IgD-negative memory B cell (primary cell): Measurements from ENCODE around the gene MIX23. TPM values are rescaled to one million over a fixed set of nuclear protein-coding genes. Genes with fewer than 3 reads are reported as not detected.
A peak's percentile ranks its signal among the peaks of the same experiment; 100 is the strongest.

Experiments
- H3K27ac Mint-ChIP-seq, 3 donors: one replicate each; pipeline ENCODE4 v1.8.0; 2020 to 2022; ENCODE audit warnings: mild to moderate bottlenecking in 3 of 3, mixed read lengths in 3 of 3, moderate library complexity in 1 of 3
- H3K27me3 Mint-ChIP-seq: one replicate; pipeline ENCODE4 v1.8.0; 2021; ENCODE audit warnings: mixed read lengths
- H3K36me3 Mint-ChIP-seq: one replicate; pipeline ENCODE4 v1.8.0; 2020; ENCODE audit warnings: mild to moderate bottlenecking, mixed read lengths
- H3K4me1 Mint-ChIP-seq, 3 donors: one replicate each; pipeline ENCODE4 v1.8.0; 2020 to 2022; ENCODE audit warnings: mixed read lengths in 3 of 3, mild to moderate bottlenecking in 1 of 3
- H3K4me3 Mint-ChIP-seq, 4 donors: one replicate each; pipeline ENCODE4 v1.8.0; 2020 to 2022; ENCODE audit warnings: mild to moderate bottlenecking in 4 of 4, mixed read lengths in 4 of 4, moderate library complexity in 3 of 4
- H3K9me3 Mint-ChIP-seq, 3 donors: one replicate each; pipeline ENCODE4 v1.8.0; 2020 to 2021; ENCODE audit warnings: mixed read lengths in 3 of 3, mild to moderate bottlenecking in 1 of 3
- polyA plus RNA-seq: library from polyadenylated mRNA; unstranded; fragments of 300-500 nt; fragmentation: Illumina TruSeq; gene quantifications from one replicate; pipeline ENCODE4 v1.2.3, GENCODE V29; 2021

The MIX23 gene
- 9.1 TPM for polyA plus RNA-seq

DNA sequence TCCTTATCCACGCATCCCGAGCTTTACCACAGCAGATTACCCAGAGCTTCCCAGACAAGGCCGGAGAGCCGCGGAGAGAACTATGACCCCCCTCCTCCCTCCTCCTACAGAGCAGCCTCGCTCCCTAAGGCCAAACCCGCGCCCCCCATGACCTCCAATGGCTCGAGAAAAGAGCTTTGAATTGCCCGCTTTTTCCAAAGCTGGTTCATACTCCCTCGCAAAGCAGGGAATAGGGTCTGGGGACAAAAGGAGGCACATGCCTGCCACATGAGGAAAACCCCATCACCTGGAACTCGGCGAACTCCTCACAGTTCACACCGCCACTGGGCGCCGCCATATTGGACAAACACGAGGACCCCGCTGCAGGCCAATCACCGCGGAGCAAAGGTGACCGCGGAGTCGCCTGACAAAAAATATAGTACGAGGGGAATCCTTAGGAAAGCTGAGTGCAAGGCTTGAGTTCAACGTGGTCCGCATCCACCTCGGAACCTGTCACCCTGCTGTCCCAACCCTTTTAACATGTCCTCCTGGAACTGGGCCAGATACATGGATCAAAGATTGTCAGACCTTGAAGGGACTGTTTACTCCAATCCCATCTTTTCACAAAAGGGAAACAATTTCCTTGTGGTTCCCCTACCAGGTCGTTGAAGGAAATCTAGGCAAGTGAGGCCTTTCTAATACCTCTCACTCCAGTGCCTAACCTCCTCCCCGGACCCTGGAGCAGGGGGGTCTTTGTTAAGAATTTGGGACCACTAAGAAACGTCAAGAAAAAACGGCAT lies at the start of gene MIX23:
TSS of gene MIX23 (minus strand) at position 344 of the 779 bp plus-strand sequence. CDS start at position 337, 7 bp downstream.
- peaks cover 1% of the 10 kb centered on the region for H3K36me3 Mint-ChIP-seq
- H3K27me3 Mint-ChIP-seq = no peaks in the 10 kb centered on the region
- H3K9me3 Mint-ChIP-seq = no peaks in the 10 kb centered on the region
- H3K4me1 Mint-ChIP-seq = peaks cover 17 to 36% (median 22%) of the 10 kb centered on the region in 3 donors
- peak within 1 kb of the TSS; percentile 93 to 98 (median 94) for H3K4me3 Mint-ChIP-seq
- peak within 1 kb of the TSS; percentile 77 to 97 (median 95) for H3K27ac Mint-ChIP-seq

DNA sequence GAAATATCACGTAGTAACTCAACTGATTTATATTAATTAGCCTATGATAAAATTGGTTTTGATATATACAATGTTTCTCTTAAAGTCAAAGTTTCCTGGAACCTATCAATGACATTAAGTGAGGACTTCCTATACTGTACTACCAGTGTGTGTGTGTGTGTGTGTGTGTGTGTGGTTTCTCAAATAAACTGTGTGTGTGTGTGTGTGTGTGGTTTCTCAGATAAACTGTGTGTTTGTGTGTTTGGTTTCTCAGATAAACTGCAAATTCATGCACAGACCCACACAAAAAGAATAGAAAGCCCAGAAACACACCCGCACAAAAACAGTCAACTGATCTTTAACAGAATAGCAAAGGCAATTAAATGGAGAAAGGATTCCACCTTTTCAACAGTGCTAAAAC lies 47.3 kb upstream of the MIX23 start:
- Mint-ChIP-seq H3K27ac (no peak overlapping the region), H3K4me3 (no peak overlapping the region), H3K4me1 (peaks cover 0 to 2% (median 0%) of the 10 kb centered on the region in 3 donors), H3K36me3 (peaks cover 21% of the 10 kb centered on the region), H3K27me3 (no peaks in the 10 kb centered on the region), H3K9me3 (peaks cover 0 to 13% (median 0%) of the 10 kb centered on the region in 3 donors)

DNA sequence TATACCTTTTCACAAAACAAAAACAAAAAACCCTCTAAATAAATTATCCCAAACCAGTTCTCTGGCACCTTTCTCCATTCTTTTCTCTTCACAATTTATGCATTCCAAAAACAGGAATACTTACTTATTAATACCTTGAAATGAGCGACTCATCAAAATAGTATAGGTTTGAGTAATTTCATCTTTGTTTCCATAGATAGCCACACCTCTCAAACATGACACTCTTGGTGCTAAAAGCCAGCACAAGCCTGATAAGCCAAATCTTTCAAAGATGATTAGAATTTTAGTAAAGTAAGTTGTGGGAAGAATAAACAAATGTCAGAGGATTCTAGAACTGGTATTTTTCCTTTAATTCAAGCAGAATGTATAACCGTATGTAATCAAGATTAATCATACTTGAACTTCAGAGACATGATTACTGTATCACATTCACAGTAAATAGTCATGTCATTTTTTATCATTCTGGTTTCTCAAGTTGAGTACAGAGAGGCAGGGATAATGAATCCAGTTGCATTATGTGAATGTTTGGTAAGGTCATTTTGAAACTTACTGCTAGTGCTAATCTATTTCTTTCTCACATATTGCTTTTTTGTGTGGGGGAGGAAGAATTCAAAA lies 44.9 kb upstream of the MIX23 start:
- Mint-ChIP-seq H3K9me3 (peaks cover 0 to 13% (median 0%) of the 10 kb centered on the region in 3 donors), H3K4me3 (no peak overlapping the region), H3K27ac (peak overlapping the region in 1 of 3 donors; percentile 2), H3K36me3 (peaks cover 11% of the 10 kb centered on the region), H3K27me3 (no peaks in the 10 kb centered on the region), H3K4me1 (peaks cover 0 to 2% (median 0%) of the 10 kb centered on the region in 3 donors)

DNA sequence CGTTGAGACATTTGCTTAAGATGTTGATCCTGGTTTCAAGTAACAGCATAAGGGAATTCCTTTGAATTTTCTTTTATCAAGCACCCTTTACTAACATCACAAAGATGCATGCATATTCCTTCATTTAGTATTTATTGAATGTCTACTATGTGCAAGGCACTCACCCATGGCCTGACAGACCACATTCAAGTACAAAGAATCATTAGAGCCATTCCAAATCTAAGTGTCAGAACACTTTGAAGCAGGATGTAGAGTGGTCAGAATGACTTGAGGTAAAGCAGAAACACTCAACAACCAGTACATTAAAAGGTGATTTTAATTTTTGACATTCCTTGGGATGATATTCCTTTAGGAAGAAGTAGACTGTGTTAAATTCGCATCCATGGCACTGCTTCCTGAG lies 38.8 kb upstream of the MIX23 start:
- Mint-ChIP-seq H3K4me1 (peaks cover 5 to 16% (median 9%) of the 10 kb centered on the region in 3 donors), H3K27ac (no peak overlapping the region), H3K4me3 (no peak overlapping the region), H3K27me3 (no peaks in the 10 kb centered on the region), H3K9me3 (no peaks in the 10 kb centered on the region), H3K36me3 (peaks cover 4% of the 10 kb centered on the region)

DNA sequence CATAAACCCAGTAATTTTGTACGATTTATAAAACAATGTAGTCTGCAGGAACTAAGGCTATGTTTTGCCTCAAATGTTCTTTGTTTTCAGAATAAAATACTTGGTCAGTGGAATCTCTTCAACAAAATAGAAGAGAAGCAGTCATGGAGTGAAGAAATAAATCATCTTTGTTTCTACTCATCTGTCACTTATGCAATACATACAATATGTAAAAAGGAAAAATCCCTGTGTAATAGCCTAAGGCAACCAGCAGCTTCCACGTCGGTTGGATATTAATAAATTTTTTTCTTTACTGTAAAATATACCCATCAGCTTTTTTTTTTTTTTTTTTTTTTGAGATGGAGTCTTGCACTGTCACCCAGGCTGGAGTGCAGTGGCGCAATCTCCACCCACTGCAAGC lies 38.1 kb upstream of the MIX23 start:
- no peaks in the 10 kb centered on the region for H3K27me3 Mint-ChIP-seq
- H3K9me3 Mint-ChIP-seq = no peaks in the 10 kb centered on the region
- H3K27ac Mint-ChIP-seq = peak overlapping the region in 1 of 3 donors; percentile 68
- peaks cover 4% of the 10 kb centered on the region for H3K36me3 Mint-ChIP-seq
- H3K4me3 Mint-ChIP-seq = no peak overlapping the region
- peaks cover 9 to 23% (median 13%) of the 10 kb centered on the region in 3 donors for H3K4me1 Mint-ChIP-seq

DNA sequence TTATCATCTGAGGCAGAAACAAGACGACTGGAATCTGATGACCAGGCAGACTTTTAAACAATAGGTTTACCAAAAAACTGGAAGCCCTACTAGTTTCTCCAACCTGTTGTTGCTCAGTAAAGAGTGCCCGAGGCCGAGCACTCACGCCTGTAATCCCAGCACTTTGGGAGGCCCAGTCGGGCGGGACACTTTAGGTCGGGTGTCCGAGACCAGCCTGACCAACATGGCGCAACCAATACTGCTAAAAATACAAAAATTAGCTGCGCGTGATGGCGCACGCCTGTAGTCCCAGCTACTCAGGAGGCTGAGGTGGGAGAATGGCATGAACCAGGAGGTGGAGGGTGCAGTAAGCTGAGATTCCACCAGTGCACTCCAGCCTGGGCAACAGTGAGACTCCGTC lies 33.9 kb upstream of the MIX23 start:
- peak overlapping the region; percentile 93 to 99 (median 97) for H3K4me3 Mint-ChIP-seq
- H3K27me3 Mint-ChIP-seq = no peaks in the 10 kb centered on the region
- peaks cover 31 to 42% (median 37%) of the 10 kb centered on the region in 3 donors for H3K4me1 Mint-ChIP-seq
- H3K9me3 Mint-ChIP-seq = no peaks in the 10 kb centered on the region
- peak overlapping the region; percentile 98 to 100 (median 99) for H3K27ac Mint-ChIP-seq
- peaks cover 7% of the 10 kb centered on the region for H3K36me3 Mint-ChIP-seq

DNA sequence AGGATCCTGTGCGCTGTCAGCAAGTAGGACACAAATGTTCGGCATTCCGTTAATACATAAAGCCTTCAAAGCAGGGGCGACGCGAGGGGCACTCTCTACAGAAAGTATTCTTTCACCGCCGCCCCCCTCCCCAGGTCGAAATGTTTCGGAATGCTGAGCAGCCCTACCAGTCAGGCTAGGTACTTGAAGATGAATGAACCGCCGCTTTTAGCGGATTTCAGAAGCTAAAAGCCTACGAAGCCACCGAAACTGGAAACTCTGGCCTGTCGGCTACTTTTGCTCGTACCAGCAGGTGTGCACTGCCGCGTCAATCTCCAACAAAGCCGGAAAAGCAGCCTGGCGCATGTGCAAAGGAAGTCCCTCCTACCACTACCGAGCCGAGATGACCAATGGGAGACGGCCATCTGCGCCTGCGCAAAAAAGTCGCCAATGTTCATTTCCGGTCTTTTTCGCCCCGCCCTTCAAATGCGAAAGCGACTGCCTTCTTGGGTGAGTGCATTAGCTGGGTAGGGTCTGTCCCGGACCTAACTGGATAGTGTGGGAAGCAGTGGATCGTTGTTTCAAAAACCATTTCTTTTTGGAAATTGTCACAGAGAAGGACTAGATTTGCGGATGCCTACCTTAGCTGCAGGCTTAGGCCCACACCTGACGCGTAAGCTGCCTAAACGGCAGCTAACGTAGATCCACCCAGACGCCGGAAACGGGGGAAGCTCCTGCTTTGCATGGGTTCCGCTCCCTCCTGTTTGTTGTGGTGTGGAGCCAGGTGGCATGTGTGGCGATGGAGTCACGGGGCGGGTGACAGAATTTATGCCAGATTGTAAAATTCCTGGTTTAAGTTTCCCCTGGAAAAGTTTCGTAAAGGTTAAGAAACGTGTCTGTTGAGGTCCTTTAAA lies 33.0 kb upstream of the MIX23 start, which contains the start of gene WDR5B:
TSS of gene WDR5B (minus strand) at position 301 of the 893 bp plus-strand sequence. CDS start 534 bp downstream, outside the sequence.
- Mint-ChIP-seq H3K27ac (peak within 1 kb of the TSS; percentile 98 to 100 (median 99)), H3K4me3 (peak within 1 kb of the TSS; percentile 93 to 99 (median 97)), H3K4me1 (peaks cover 31 to 45% (median 37%) of the 10 kb centered on the region in 3 donors), H3K27me3 (no peaks in the 10 kb centered on the region), H3K36me3 (peaks cover 7% of the 10 kb centered on the region), H3K9me3 (no peaks in the 10 kb centered on the region)

DNA sequence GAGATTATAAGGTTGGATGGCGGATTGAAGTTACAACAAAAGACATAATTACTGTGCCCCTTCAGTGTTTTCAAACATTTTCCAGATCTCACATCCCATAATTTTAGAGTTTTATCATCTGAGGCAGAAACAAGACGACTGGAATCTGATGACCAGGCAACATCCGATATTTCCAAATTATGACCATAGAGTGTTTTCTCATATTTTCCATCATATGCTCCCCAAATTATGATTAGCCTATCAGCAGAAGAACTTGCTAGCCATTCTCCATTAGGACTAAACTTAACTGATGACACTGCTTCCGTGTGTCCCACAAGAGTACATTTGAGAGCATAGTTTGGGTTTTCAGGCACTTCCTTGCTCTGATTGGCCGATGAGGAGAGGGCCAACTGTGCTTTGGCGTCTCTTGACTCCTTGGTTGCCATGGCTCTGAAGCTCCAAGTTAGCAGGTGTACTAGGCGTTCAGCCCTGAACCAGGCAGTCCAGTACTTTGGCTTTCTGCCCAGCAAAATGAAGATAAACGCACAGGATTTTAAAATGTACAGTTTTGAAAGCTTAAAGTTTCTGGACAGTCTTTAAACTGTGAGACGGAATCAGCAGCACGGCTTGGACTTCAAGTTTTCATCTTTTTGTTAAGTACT lies 32.2 kb upstream of the MIX23 start:
- H3K27me3 Mint-ChIP-seq = no peaks in the 10 kb centered on the region
- H3K4me3 Mint-ChIP-seq = peak overlapping the region; percentile 93 to 99 (median 97)
- H3K4me1 Mint-ChIP-seq = peaks cover 27 to 48% (median 34%) of the 10 kb centered on the region in 3 donors
- H3K36me3 Mint-ChIP-seq = peaks cover 6% of the 10 kb centered on the region
- H3K27ac Mint-ChIP-seq = peak overlapping the region; percentile 98 to 100 (median 99)
- no peaks in the 10 kb centered on the region for H3K9me3 Mint-ChIP-seq

DNA sequence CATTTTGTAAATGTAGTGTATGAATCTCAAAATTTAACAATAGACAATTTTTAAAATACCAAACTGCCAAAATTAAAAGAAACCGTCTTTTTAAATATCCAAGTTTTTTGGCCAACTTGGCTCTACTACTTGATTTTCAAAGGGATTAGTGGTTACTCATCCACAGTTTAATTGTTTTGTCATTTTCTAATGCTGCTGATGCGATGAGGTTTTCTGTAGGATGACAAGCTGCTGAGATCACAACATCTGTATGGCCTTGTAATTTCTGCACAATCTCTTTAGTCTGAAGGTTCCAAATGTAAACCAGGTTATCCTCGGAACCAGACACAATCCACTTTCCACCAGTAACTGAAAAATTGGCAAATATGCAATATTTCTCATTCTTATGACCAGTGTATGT lies 31.4 kb upstream of the MIX23 start:
- H3K4me3 Mint-ChIP-seq = peak overlapping the region in 3 of 4 donors; percentile 93 to 99 (median 97)
- H3K36me3 Mint-ChIP-seq = peaks cover 3% of the 10 kb centered on the region
- peak overlapping the region; percentile 98 to 100 (median 99) for H3K27ac Mint-ChIP-seq
- no peaks in the 10 kb centered on the region for H3K27me3 Mint-ChIP-seq
- H3K9me3 Mint-ChIP-seq = no peaks in the 10 kb centered on the region
- peaks cover 32 to 55% (median 37%) of the 10 kb centered on the region in 3 donors for H3K4me1 Mint-ChIP-seq

DNA sequence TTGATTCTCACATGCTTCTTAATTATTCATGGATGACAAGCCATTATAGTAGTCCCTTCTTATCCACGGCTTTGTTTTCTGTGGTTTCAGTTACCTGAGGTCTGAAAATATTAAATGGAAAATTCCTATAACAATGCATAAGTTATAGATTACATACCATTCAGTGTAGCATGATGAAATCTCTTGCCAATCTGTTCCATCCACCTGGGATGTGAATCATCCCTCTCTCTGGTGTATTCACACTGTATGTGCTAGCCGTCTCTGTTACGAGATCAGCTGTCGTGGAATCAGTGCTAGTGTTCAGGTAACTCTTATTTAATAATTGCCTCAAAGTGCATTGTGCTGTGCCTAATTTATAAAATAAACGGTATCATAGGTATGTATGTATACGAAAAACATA lies 27.6 kb upstream of the MIX23 start:
- H3K27me3 Mint-ChIP-seq = no peaks in the 10 kb centered on the region
- peak overlapping the region in 2 of 3 donors; percentile 4 to 14 for H3K27ac Mint-ChIP-seq
- H3K4me3 Mint-ChIP-seq = no peak overlapping the region
- peaks cover 3% of the 10 kb centered on the region for H3K36me3 Mint-ChIP-seq
- no peaks in the 10 kb centered on the region for H3K9me3 Mint-ChIP-seq
- peaks cover 27 to 55% (median 33%) of the 10 kb centered on the region in 3 donors for H3K4me1 Mint-ChIP-seq

DNA sequence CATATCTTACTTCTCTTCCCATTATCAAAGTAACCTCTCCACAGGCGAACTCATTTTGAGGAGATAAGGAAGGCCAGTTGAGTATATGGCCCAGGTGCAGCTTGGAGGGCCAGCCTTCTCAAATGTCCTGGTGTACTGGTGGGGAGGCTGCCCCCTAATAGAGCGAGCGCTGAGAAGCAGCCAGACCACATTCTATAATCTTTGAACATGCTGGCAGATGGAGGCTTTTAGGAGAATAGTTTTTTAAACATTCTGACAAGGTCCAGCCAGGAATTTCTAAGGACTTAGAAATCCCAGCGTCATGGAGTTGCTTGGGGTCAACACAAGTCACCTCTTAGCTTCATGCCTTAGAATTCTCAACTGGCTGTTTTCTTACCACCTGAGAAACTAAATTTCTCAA lies 27.1 kb upstream of the MIX23 start:
- Mint-ChIP-seq H3K27me3 (no peaks in the 10 kb centered on the region), H3K4me3 (peak overlapping the region in 2 of 4 donors; percentile 8 to 48), H3K27ac (peak overlapping the region; percentile 87 to 94 (median 91)), H3K4me1 (peaks cover 25 to 52% (median 31%) of the 10 kb centered on the region in 3 donors), H3K9me3 (no peaks in the 10 kb centered on the region), H3K36me3 (peaks cover 3% of the 10 kb centered on the region)

DNA sequence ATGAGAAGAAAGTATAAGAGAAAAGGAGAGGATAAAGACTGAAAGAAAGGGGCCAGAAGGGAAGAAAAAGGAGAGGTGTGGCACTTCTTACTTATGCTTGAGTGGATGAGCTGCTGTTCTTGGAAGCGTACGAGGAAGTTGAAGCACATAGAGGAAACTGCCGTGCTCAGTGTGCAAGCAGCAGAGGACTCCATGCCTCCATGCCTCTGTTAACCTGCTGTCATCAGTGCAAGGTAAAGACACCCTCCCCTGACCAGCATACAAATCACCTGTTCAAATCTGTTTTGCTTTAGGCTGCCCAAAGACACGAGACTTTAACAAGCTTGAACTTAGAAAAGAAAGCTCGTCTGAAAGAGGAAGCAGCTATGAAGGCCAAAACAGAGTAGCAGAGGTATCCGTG lies 26.4 kb upstream of the MIX23 start:
- Mint-ChIP-seq H3K9me3 (no peaks in the 10 kb centered on the region), H3K27ac (peak overlapping the region; percentile 87 to 94 (median 91)), H3K4me3 (peak overlapping the region; percentile 48 to 86 (median 64)), H3K4me1 (peaks cover 20 to 45% (median 28%) of the 10 kb centered on the region in 3 donors), H3K36me3 (peaks cover under 1% of the 10 kb centered on the region), H3K27me3 (no peaks in the 10 kb centered on the region)

DNA sequence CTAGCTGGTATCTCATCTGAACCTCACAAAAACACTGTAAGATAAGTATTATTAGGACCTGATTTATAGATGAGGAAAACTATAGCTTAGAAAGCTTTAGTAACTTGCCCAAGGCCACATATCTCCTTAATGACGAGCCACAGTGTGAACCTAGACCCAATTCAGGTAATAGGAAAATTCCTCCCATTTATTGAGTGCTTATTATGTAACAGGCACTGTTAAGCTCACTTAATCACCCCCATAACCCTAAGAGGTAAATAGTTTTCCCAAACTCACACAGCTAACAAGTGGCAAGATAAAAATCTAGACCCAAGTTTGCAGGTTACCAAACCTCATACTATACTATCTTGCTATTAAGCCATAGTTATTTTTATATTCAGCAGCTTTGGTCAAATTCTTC lies 24.9 kb upstream of the MIX23 start:
- peaks cover 1% of the 10 kb centered on the region for H3K36me3 Mint-ChIP-seq
- no peaks in the 10 kb centered on the region for H3K9me3 Mint-ChIP-seq
- no peak overlapping the region for H3K27ac Mint-ChIP-seq
- peaks cover 15 to 31% (median 22%) of the 10 kb centered on the region in 3 donors for H3K4me1 Mint-ChIP-seq
- no peak overlapping the region for H3K4me3 Mint-ChIP-seq
- no peaks in the 10 kb centered on the region for H3K27me3 Mint-ChIP-seq

DNA sequence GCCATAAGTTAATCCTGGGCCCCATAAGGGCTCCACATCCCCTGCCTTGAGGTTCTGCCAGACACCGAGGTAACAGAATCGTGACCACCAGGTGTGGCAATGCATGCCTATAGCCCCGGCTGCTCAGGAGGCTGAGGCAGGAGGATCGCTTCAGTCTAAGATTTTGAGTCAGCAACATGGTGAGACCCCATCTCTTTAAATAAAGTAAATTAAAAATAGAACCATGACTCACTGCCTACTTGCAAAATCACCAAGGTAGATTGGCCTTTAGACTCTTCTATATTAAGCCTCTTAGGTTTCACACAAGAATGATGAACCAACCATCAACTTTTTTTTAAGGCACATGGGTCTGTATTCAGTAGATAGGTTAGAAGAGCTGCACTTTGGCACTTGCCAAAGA lies 23.2 kb upstream of the MIX23 start:
- H3K4me3 Mint-ChIP-seq = no peak overlapping the region
- H3K27me3 Mint-ChIP-seq = no peaks in the 10 kb centered on the region
- H3K27ac Mint-ChIP-seq = no peak overlapping the region
- peaks cover 1% of the 10 kb centered on the region for H3K36me3 Mint-ChIP-seq
- no peaks in the 10 kb centered on the region for H3K9me3 Mint-ChIP-seq
- peaks cover 10 to 19% (median 19%) of the 10 kb centered on the region in 3 donors for H3K4me1 Mint-ChIP-seq
